Measurements from ENCODE around the gene SPOCK2. TPM values are rescaled to one million over a fixed set of nuclear protein-coding genes. Genes with fewer than 3 reads are reported as not detected.

Gene SPOCK2
- total RNA-seq, 1 experiment from 2014 or later: 0.32 TPM

DNA sequence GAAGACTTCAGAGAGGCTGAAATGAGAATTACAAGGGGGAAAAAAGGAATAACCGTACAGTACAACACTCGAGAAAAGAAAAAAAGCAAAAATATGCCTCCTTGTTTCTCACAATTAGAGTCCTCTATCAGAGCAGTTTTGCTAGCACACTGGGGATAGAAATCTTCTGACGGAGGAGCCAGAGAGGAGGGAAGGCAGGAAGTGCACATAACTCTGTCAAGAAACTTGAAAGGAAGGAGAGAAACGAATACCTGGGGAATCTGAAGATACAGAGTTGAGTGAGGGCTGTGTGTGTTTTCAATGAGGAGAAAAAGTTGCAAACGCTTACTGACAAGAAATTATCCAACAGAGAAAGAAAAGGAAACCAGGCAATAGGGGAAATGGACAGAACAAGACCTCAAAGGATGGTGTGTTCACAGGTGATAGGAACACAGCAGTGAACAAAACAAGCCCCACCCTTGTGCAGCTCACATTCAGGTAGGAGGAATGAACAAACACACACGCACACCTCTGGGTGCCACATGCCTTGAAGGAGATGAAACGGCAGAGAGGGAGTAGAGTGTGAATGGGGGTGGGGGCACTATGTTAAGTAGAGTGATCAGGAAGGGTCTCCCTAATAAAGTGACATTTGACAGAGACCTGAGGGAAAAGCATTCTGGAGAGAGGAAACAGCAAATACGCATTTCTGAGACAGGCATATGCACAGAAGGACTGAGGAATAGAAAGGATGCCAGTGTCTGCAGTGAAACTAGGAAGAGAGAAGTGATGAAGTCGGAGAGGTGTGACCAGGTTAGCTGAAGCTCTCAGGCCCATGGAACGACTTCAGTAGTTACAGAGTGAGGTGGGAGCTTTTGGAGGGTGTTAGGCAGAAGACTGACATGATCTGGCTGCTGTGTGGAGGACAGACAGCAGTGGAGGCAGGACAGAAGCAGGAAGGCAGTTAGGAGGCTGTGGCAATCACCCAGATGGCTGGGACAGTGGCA, 46.7 kb upstream of the SPOCK2 start:
- Histone ChIP-seq H3K27me3 (replicated peaks; ENCODE audit: insufficient read depth, low read depth, low read length, poor library complexity) (no peaks in the 10 kb centered on the region), H3K9me3 (ENCODE audit: low read depth, low read length, poor library complexity, severe bottlenecking) (no peaks in the 10 kb centered on the region), H3K36me3 (ENCODE audit: insufficient read depth, low read length, poor library complexity, severe bottlenecking) (no peaks in the 10 kb centered on the region), H3K4me1 (ENCODE audit: insufficient read depth, low read length, poor library complexity, severe bottlenecking) (no peaks in the 10 kb centered on the region), H3K4me3 (ENCODE audit: low read depth, low read length, poor library complexity, severe bottlenecking) (no peak overlapping the region), H3K27ac (ENCODE audit: low read depth, low read length, poor library complexity, severe bottlenecking) (no peak overlapping the region)
- ChIA-PET POLR2A (ENCODE audit: low non-redundant PET) (interaction anchor here (0.6 kb wide), 1 partner anchor 68 kb away, joined by 4 read pairs; no protein-coding TSS in a partner anchor), CTCF (no interaction called here)
- no peak for TF ChIP-seq EZH2 (IDR thresholded peaks at IDR 0.05; ENCODE audit: borderline replicate concordance, low read depth, low read length, poor library complexity, severe bottlenecking)
- TF ChIP-seq, protein P1, sequence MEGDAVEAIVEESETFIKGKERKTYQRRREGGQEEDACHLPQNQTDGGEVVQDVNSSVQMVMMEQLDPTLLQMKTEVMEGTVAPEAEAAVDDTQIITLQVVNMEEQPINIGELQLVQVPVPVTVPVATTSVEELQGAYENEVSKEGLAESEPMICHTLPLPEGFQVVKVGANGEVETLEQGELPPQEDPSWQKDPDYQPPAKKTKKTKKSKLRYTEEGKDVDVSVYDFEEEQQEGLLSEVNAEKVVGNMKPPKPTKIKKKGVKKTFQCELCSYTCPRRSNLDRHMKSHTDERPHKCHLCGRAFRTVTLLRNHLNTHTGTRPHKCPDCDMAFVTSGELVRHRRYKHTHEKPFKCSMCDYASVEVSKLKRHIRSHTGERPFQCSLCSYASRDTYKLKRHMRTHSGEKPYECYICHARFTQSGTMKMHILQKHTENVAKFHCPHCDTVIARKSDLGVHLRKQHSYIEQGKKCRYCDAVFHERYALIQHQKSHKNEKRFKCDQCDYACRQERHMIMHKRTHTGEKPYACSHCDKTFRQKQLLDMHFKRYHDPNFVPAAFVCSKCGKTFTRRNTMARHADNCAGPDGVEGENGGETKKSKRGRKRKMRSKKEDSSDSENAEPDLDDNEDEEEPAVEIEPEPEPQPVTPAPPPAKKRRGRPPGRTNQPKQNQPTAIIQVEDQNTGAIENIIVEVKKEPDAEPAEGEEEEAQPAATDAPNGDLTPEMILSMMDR (conservative IDR thresholded peaks at IDR 0.05; ENCODE audit: low read depth, low read length): no peak
- no TSS peak for BruUV-seq (replicated peaks)
- DNase-seq (ENCODE audit: low spot score): no peak
- intact Hi-C loops (cut with micrococcal nuclease; ENCODE audit: unreplicated experiment): no loop called here

DNA sequence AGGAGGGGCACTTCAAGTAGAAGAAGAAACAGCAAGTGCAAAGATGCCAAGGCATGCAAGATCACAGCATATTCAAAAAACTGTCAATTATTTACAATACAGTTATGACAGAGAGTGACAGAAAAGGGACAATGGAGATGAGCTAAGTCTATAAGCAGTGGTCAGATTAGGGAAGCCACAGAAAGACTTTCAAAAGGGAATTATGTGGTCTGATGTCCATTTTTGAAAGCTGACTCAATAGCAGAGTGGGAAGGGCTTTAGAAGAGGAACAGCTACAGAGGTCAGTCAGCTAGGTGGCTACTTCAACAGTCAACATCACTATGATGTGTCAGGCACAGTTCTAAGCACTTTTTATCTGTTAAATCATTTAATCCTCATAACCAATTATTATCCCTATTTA, 45.2 kb upstream of the SPOCK2 start:
- intact Hi-C loops (cut with micrococcal nuclease; ENCODE audit: unreplicated experiment): no loop called here
- DNase-seq (ENCODE audit: low spot score): no peak
- TF ChIP-seq EZH2 (IDR thresholded peaks at IDR 0.05; ENCODE audit: borderline replicate concordance, low read depth, low read length, poor library complexity, severe bottlenecking): no peak
- TF ChIP-seq, protein P1 (conservative IDR thresholded peaks at IDR 0.05; ENCODE audit: low read depth, low read length): no peak
- POLR2A ChIA-PET (ENCODE audit: low non-redundant PET): no interaction called here
- no TSS peak for BruUV-seq (replicated peaks)
- H3K27ac ChIP-seq (ENCODE audit: low read depth, low read length, poor library complexity, severe bottlenecking): no peak overlapping the region
- CTCF ChIA-PET: no interaction called here
- H3K4me3 ChIP-seq (ENCODE audit: low read depth, low read length, poor library complexity, severe bottlenecking): no peak overlapping the region
- H3K27me3 ChIP-seq (replicated peaks; ENCODE audit: insufficient read depth, low read depth, low read length, poor library complexity): no peaks in the 10 kb centered on the region
- no peaks in the 10 kb centered on the region for H3K9me3 ChIP-seq (ENCODE audit: low read depth, low read length, poor library complexity, severe bottlenecking)
- H3K4me1 ChIP-seq (ENCODE audit: insufficient read depth, low read length, poor library complexity, severe bottlenecking): no peaks in the 10 kb centered on the region
- H3K36me3 ChIP-seq (ENCODE audit: insufficient read depth, low read length, poor library complexity, severe bottlenecking): no peaks in the 10 kb centered on the region

DNA sequence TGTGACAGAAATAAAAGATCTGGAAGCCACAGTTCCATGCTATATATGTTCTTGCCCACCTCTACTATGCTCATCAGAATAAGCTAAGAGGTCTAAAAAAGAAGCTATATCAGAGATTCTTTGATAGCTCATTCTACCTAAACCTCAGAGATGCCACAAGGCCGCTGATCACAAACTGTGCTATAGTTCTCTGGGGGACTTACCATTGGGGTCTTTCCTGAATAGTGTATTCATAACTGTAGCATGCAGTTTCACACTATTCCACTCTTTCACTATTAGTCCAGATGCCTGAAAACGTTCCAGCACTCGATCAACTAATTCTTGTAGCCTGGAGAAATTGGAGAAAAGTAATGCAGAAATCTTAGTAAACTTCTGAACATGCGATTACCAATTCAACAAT, 44.5 kb upstream of the SPOCK2 start:
- ChIA-PET CTCF (interaction anchor here (0.6 to 1.2 kb wide), 2 partner anchors 85 to 701 kb away, joined by 3 to 5 read pairs; no protein-coding TSS in a partner anchor), POLR2A (ENCODE audit: low non-redundant PET) (no interaction called here)
- Histone ChIP-seq H3K4me3 (ENCODE audit: low read depth, low read length, poor library complexity, severe bottlenecking) (no peak overlapping the region), H3K36me3 (ENCODE audit: insufficient read depth, low read length, poor library complexity, severe bottlenecking) (no peaks in the 10 kb centered on the region), H3K27me3 (replicated peaks; ENCODE audit: insufficient read depth, low read depth, low read length, poor library complexity) (no peaks in the 10 kb centered on the region), H3K4me1 (ENCODE audit: insufficient read depth, low read length, poor library complexity, severe bottlenecking) (no peaks in the 10 kb centered on the region), H3K27ac (ENCODE audit: low read depth, low read length, poor library complexity, severe bottlenecking) (no peak overlapping the region), H3K9me3 (ENCODE audit: low read depth, low read length, poor library complexity, severe bottlenecking) (no peaks in the 10 kb centered on the region)
- DNase-seq (ENCODE audit: low spot score): no peak
- TF ChIP-seq, protein P1 (conservative IDR thresholded peaks at IDR 0.05; ENCODE audit: low read depth, low read length): no peak
- no peak for TF ChIP-seq EZH2 (IDR thresholded peaks at IDR 0.05; ENCODE audit: borderline replicate concordance, low read depth, low read length, poor library complexity, severe bottlenecking)
- BruUV-seq (replicated peaks): no TSS peak
- intact Hi-C loops (cut with micrococcal nuclease; ENCODE audit: unreplicated experiment): no loop called here
